Sigmoid colon (tissue), 4 donors: ENCODE measurements around the gene PHACTR3.

ENCODE experiments used
- EP300 ChIP-seq, 4 donors: sonication (generic); formaldehyde crosslinking; IDR thresholded peaks; one replicate each; pipeline ENCODE4 v1.6.1; 2017; ENCODE audit warnings: antibody characterized with exemption in 4 of 4
- POLR2A ChIP-seq, 2 donors: fragments of 450-650 bp; IDR thresholded peaks; one replicate each; pipeline ENCODE4 v1.6.1; 2016; ENCODE audit warnings: antibody characterized with exemption in 2 of 2, mild to moderate bottlenecking in 2 of 2, moderate library complexity in 2 of 2
- POLR2AphosphoS5 ChIP-seq, 4 donors: sonication (generic); formaldehyde crosslinking; IDR thresholded peaks; one replicate each; pipeline ENCODE4 v1.6.1; 2017; ENCODE audit warnings: antibody characterized with exemption in 4 of 4
- TF ChIP-seq, protein P1 (sequence below), 4 experiments: fragments of 450-650 bp in 3 of 4; fragments of 200-600 bp in 1 of 4; IDR thresholded peaks; one replicate each; pipeline ENCODE4 v1.5.1; 2016 to 2019; ENCODE audit warnings: antibody characterized with exemption in 4 of 4, mild to moderate bottlenecking in 3 of 4, moderate library complexity in 2 of 4

DNA sequence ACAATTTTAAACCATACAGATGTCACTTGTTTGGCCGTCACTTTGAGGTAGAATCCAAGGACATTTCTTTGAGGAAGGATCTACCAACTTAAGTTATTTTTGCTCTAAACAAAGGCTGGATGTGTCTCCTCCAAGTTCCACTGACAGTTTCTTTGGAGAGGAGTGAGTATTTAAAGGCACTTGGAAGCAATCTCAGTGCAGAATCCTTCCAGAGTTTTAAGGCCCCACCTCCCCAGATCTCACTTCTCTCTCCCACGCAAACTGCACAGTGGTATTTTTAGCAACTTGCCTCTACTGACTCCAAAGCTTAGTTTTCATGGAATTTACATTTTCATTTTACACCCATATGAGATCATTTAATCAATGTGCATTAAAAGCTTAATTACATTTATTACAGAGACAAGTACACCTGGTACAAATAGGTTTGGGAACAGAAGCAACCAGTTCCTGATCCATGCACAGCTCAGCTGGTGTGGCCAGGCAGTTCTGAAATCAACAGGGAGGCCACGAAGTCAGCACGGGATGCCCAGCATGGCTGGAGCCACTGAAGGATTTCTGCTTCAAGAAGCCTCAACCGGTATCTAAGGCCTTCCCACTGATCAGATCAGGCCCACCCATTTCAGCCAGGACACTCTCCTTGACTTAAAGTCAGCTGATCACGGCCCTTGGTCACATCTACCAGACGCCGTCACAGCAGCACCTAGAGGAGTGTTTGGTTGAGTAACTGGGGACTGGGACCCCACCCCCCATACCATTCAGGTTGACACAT lies 219.3 kb downstream of the PHACTR3 start:
- TF ChIP-seq, protein P1, sequence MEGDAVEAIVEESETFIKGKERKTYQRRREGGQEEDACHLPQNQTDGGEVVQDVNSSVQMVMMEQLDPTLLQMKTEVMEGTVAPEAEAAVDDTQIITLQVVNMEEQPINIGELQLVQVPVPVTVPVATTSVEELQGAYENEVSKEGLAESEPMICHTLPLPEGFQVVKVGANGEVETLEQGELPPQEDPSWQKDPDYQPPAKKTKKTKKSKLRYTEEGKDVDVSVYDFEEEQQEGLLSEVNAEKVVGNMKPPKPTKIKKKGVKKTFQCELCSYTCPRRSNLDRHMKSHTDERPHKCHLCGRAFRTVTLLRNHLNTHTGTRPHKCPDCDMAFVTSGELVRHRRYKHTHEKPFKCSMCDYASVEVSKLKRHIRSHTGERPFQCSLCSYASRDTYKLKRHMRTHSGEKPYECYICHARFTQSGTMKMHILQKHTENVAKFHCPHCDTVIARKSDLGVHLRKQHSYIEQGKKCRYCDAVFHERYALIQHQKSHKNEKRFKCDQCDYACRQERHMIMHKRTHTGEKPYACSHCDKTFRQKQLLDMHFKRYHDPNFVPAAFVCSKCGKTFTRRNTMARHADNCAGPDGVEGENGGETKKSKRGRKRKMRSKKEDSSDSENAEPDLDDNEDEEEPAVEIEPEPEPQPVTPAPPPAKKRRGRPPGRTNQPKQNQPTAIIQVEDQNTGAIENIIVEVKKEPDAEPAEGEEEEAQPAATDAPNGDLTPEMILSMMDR (IDR thresholded peaks at IDR 0.05), result no peak
- TF ChIP-seq POLR2A (IDR thresholded peaks at IDR 0.05), result no peak
- TF ChIP-seq EP300 (IDR thresholded peaks at IDR 0.05), result no peak
- TF ChIP-seq POLR2AphosphoS5 (IDR thresholded peaks at IDR 0.05), result no peak
